ENCODE data around the gene PSORS1C2. TPM values are rescaled to one million over a fixed set of nuclear protein-coding genes. Genes with fewer than 3 reads are reported as not detected.
A peak's percentile ranks its signal among the peaks of the same experiment; 100 is the strongest.

The PSORS1C2 gene
- total and polyA plus RNA-seq, 4 donors: not detected

DNA sequence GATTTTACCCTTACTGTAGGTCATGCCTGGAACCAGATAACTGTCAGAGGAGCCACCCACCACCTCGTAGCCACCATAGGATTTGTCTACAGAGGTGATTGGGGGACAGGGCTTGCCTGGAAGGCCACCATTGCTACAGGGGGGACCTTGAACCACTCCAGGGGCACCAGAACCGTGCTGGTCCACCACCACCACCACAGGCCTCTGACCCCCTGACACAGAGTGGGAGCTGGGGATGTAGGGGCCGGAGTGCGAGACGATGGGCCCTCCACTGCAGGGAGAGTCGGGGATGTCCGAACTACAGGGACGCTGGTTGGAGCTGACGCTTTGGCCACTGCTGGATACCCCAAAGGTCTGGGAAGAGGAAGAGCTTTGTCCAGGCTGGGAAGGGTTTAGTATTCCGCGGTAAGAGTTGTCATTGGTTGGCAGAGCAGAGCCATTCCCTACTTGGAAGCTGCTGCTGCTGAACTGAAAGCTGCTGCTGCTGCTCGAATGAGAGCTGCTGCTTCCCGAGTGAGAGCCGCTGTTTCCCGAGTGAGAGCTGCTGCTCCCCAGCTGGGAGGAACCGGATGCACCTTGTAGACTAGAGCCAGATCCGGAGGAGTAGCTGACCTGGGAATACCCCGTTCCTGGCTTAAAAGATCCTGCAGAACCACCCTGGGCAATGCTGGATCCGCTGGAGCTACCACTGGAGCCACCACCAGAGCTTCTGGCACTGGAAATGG, 22.0 kb downstream of the PSORS1C2 start:
- Histone ChIP-seq H3K27ac (ENCODE audit: low read depth, low read length) (no peak overlapping the region), H3K4me3 (ENCODE audit: low read depth, low read length) (no peak overlapping the region), H3K27me3 (ENCODE audit: control insufficient read depth, insufficient read depth, low read length) (no peaks in the 10 kb centered on the region), H3K4me1 (ENCODE audit: control insufficient read depth, insufficient read depth, low read length) (peaks cover 19% of the 10 kb centered on the region), H3K9me3 (ENCODE audit: control insufficient read depth, insufficient read depth, low read length) (no peaks in the 10 kb centered on the region), H3K36me3 (ENCODE audit: control insufficient read depth, insufficient read depth, low read length) (no peaks in the 10 kb centered on the region)
- DNase-seq (ENCODE audit: low read depth in 4 of 6, low spot score in 6 of 6): no peak
- 73% methylated on average over 18 of the region's 19 CpGs for WGBS (ENCODE audit: insufficient coverage)

DNA sequence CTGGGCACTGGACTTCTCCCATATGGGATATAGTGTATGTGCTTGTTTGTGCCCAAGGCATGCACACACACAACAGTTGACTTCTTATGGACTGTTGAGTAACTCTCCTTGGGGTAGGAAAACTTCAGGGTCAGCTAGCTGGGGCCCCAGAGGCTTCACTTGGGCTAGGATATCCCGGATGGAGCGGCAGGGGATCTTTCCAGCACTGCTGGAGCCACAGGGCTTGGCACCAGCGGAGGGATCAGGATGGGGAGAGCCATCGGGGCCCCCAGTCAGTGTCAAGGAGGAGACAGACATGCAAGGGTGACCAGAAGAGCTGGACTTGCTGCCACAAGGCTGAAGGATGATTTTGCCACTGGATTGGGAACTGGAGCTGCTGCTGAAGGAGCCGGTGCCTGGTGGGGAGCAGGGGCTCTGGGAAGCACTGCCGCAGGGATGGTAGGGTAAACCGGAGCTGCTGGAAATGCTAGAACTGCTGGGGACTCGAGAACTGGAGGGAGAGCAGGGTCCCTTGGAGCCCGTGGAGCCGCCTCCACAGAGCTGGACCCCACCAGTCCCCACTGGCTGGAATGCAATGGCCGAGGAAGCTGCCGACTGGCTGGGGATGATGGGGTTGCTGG, 22.8 kb downstream of the PSORS1C2 start:
- Histone ChIP-seq H3K9me3 (ENCODE audit: control insufficient read depth, insufficient read depth, low read length) (no peaks in the 10 kb centered on the region), H3K27me3 (ENCODE audit: control insufficient read depth, insufficient read depth, low read length) (no peaks in the 10 kb centered on the region), H3K4me3 (ENCODE audit: low read depth, low read length) (no peak overlapping the region), H3K36me3 (ENCODE audit: control insufficient read depth, insufficient read depth, low read length) (no peaks in the 10 kb centered on the region), H3K27ac (ENCODE audit: low read depth, low read length) (no peak overlapping the region), H3K4me1 (ENCODE audit: control insufficient read depth, insufficient read depth, low read length) (peaks cover 19% of the 10 kb centered on the region)
- DNase-seq (ENCODE audit: low read depth in 4 of 6, low spot score in 6 of 6): no peak
- 86% methylated on average over 12 of the region's 12 CpGs for WGBS (ENCODE audit: insufficient coverage)

DNA sequence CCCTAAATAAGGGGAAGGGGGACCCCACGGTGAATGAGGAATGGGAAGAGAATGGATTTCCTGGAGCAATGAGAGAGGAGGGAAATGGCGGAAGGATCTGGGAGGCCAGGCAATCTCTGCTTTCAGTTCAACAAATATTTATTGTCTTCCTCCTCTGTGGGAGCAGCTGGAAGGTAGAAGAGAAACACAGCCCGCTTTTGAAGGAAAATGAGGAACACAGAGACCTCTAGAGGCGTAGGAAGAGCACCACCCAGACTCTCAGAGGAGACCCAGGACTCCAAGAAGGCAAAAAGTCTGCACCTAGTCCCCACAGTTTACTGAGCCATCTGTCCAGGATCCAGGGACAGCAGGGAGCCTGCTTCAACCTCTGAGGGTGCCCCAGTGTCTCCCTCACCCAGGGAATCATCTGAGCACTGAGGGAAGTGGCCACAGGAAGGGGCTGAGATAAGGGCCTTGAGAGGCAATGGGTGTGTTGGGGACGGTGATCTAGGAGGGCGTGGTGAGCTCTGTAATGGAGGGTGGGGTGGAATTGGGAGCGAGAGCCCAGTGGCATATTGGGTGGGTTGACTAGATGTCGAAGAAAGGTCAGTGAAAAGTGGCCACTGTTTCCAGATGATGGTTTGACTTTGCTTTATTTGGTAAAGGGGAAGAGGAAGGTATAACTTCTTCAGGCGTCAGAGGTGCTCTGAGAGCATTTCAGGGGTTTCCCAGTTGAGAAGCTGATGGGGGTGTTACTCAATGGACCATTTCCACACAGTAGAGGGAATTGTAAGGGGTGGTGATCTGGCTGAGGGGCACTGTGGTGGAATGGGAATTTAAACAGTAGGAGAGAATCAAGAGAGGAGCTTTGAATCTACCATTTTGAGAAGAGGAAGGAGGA, 23.7 kb downstream of the PSORS1C2 start:
- Histone ChIP-seq H3K36me3 (ENCODE audit: control insufficient read depth, insufficient read depth, low read length) (no peaks in the 10 kb centered on the region), H3K27ac (ENCODE audit: low read depth, low read length) (no peak overlapping the region), H3K4me3 (ENCODE audit: low read depth, low read length) (no peak overlapping the region), H3K9me3 (ENCODE audit: control insufficient read depth, insufficient read depth, low read length) (no peaks in the 10 kb centered on the region), H3K4me1 (ENCODE audit: control insufficient read depth, insufficient read depth, low read length) (peaks cover 19% of the 10 kb centered on the region), H3K27me3 (ENCODE audit: control insufficient read depth, insufficient read depth, low read length) (no peaks in the 10 kb centered on the region)
- no peak for DNase-seq (ENCODE audit: low read depth in 4 of 6, low spot score in 6 of 6)
- 87% methylated on average over 6 of the region's 9 CpGs for WGBS (ENCODE audit: insufficient coverage)

DNA sequence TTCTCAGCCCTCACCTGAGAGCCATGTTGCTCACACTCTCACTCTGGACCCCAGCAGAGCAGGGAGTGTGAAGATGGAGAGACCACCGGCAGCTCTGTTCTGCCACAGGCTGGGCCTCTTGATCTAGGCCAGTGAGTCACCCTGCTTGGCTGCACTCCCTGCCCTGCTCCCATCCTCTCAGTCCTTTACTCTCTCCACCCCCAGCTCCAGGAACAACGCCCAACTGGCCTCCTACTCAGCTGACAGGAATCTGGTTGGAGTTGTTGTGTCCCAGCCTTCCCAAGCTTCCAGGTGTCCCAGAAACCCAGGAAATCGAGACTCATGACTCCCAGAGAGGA, 24.4 kb downstream of the PSORS1C2 start, which contains the start of gene PSORS1C1:
TSS of gene PSORS1C1 (plus strand) at position 260 of the 338 bp plus-strand sequence. CDS start 14,833 bp downstream, outside the sequence.
- peaks cover 19% of the 10 kb centered on the region for H3K4me1 ChIP-seq (ENCODE audit: control insufficient read depth, insufficient read depth, low read length)
- no peaks in the 10 kb centered on the region for H3K27me3 ChIP-seq (ENCODE audit: control insufficient read depth, insufficient read depth, low read length)
- no peak within 1 kb of the TSS for H3K27ac ChIP-seq (ENCODE audit: low read depth, low read length)
- no peak within 1 kb of the TSS for H3K4me3 ChIP-seq (ENCODE audit: low read depth, low read length)
- WGBS (ENCODE audit: insufficient coverage): 20% methylated on average over 1 of the region's 3 CpGs
- no peak for DNase-seq (ENCODE audit: low read depth in 4 of 6, low spot score in 6 of 6)
- H3K9me3 ChIP-seq (ENCODE audit: control insufficient read depth, insufficient read depth, low read length): no peaks in the 10 kb centered on the region
- H3K36me3 ChIP-seq (ENCODE audit: control insufficient read depth, insufficient read depth, low read length): no peaks in the 10 kb centered on the region

DNA sequence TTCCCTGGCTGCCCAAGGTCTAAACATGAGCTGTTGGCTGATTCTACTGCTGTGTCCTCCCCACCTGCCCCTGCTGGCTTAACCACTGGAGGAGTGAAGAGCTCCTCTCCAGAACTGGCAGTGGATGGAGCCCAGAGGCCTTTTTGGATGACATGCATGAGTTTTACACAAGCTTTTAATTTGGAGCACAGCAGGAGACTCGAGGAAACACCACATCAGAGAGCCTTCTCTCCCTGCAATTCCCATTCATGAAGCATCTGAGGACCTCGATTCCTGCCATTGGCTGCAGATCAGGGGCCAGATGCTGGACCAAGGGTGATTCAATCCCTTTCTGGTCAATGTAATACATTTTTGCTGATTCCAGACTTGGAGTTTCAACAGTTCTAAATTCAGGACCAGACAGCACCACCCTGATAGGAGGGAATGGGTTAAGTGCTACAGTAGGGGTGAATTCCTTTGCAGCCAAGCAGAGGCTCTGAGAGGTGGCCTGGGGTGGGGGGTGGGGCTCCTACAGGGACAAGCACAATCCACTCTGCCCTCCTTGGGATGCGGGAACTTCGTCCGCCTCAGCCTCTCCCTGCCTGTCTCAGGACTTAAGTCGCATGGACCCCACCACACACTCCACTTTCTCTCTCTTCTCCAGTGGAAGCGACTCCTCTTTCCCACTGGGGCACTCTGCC, 24.9 kb downstream of the PSORS1C2 start:
- H3K4me1 ChIP-seq (ENCODE audit: control insufficient read depth, insufficient read depth, low read length): peaks cover 19% of the 10 kb centered on the region
- DNase-seq (ENCODE audit: low read depth in 4 of 6, low spot score in 6 of 6): peak in 2 of 6 donors; percentile 59 to 69
- H3K27me3 ChIP-seq (ENCODE audit: control insufficient read depth, insufficient read depth, low read length): no peaks in the 10 kb centered on the region
- H3K4me3 ChIP-seq (ENCODE audit: low read depth, low read length): no peak overlapping the region
- H3K9me3 ChIP-seq (ENCODE audit: control insufficient read depth, insufficient read depth, low read length): no peaks in the 10 kb centered on the region
- WGBS (ENCODE audit: insufficient coverage): 62% methylated on average over 6 of the region's 7 CpGs
- H3K36me3 ChIP-seq (ENCODE audit: control insufficient read depth, insufficient read depth, low read length): no peaks in the 10 kb centered on the region
- H3K27ac ChIP-seq (ENCODE audit: low read depth, low read length): no peak overlapping the region

DNA sequence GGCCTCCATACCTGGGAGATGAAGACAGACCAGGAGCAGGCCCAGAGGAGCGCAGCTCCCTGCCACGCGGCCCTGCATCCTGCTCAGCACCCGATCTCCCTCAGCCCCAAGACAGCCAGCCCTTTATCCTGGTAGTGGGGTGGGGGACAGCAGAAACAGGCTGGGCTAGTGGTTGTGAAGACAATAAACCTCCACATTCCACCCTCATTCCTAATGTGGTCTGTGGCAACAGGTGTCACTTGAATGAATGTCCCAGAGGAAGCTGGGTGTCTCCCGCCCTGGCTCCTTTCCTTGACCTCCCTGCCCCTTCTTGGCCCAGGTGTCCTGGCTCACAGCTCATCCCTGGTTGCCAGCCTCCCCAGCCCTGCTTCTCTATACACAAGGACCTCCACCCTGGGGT, 26.4 kb downstream of the PSORS1C2 start, which contains the start of gene C6orf15:
TSS of gene C6orf15 (minus strand) at position 98 of the 400 bp plus-strand sequence. CDS start at position 78, 20 bp downstream.
- DNase-seq (ENCODE audit: low read depth in 4 of 6, low spot score in 6 of 6): no peak
- Histone ChIP-seq H3K36me3 (ENCODE audit: control insufficient read depth, insufficient read depth, low read length) (no peaks in the 10 kb centered on the region), H3K4me1 (ENCODE audit: control insufficient read depth, insufficient read depth, low read length) (peaks cover 19% of the 10 kb centered on the region), H3K4me3 (ENCODE audit: low read depth, low read length) (no peak within 1 kb of the TSS), H3K9me3 (ENCODE audit: control insufficient read depth, insufficient read depth, low read length) (no peaks in the 10 kb centered on the region), H3K27ac (ENCODE audit: low read depth, low read length) (no peak within 1 kb of the TSS), H3K27me3 (ENCODE audit: control insufficient read depth, insufficient read depth, low read length) (no peaks in the 10 kb centered on the region)
- 100% methylated on average over 1 of the region's 5 CpGs for whole genome bisulfite sequencing (ENCODE audit: insufficient coverage)

DNA sequence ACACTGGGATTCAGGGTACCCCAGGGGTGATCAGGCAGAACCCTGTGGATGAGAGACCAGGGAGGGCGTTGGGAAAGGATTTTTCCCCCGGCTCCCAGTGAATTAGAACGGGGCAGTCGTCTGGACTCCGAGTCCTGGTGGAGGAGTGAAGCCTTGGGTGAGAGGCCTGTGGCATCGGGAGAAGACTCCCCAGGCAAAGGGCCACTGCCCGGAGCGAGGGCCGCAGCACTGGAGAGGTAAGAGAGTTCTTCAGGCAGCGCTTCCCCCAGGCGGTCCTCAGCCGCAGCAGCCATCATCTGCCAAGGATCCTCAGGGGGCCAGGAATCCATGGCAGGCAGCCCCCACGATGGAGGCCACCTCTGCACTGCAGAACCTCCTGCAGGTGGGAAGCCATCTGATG, 27.2 kb downstream of the PSORS1C2 start:
- H3K36me3 ChIP-seq (ENCODE audit: control insufficient read depth, insufficient read depth, low read length): no peaks in the 10 kb centered on the region
- H3K9me3 ChIP-seq (ENCODE audit: control insufficient read depth, insufficient read depth, low read length): no peaks in the 10 kb centered on the region
- no peaks in the 10 kb centered on the region for H3K27me3 ChIP-seq (ENCODE audit: control insufficient read depth, insufficient read depth, low read length)
- DNase-seq (ENCODE audit: low read depth in 4 of 6, low spot score in 6 of 6): no peak
- H3K27ac ChIP-seq (ENCODE audit: low read depth, low read length): no peak overlapping the region
- peaks cover 19% of the 10 kb centered on the region for H3K4me1 ChIP-seq (ENCODE audit: control insufficient read depth, insufficient read depth, low read length)
- H3K4me3 ChIP-seq (ENCODE audit: low read depth, low read length): no peak overlapping the region
- WGBS (ENCODE audit: insufficient coverage): 81% methylated on average over 13 of the region's 13 CpGs

DNA sequence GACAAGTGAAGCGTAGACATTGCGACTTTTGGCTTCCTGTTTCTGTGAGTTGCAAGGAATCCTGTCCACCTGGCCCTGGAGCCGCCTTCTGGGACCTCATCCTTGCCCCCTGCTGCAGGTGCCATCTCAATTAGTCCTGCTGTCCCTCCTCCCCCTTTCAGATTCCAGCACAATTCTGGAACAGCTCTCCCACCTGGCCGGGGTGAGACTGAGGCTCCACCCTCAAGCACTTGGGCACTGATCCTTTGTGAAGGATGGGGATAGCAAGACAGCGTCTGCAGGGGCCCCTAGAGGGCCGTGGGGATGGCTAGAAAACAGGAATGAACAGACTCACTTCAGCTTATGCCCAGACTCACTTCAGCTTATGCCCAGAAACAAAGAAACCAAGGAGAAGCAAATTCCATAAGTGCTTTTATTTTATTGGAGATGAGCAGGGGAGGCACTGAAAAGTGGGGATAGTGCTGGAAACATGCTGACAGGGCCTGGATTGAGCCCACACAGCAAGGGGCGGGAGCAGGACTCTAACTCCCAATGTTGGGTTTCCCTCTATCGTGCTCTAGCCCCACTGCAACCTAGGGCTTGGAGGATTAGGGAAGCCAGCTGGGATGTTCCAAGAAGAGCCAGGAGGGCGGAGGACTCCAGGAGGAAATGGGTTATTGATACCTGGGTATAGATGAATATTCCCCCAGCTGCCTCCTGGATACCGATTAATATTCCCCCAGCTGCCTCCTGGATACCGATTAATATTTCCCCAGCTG, 27.9 kb downstream of the PSORS1C2 start:
- no peaks in the 10 kb centered on the region for H3K27me3 ChIP-seq (ENCODE audit: control insufficient read depth, insufficient read depth, low read length)
- no peak for DNase-seq (ENCODE audit: low read depth in 4 of 6, low spot score in 6 of 6)
- WGBS (ENCODE audit: insufficient coverage): 68% methylated on average over 5 of the region's 11 CpGs

DNA sequence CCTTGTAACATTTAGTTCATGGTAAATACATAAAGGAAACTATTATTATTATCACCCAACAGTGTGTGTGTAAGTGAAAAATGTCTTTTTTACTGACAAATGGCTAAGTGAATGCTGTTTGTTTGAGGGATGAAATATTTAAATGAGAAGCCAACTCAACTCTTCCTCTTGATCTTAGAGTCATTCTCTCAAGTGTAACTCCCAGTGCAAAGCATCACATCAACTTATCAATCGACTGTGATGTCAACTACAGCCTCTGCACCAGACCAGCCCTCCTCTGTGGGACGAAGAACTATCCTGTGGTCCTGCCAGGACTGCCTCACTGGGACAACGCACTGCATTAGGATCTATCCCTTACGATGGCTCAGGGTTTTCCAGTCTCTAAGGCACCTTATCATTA, 31.8 kb downstream of the PSORS1C2 start:
- Histone ChIP-seq H3K36me3 (ENCODE audit: control insufficient read depth, insufficient read depth, low read length) (no peaks in the 10 kb centered on the region), H3K4me1 (ENCODE audit: control insufficient read depth, insufficient read depth, low read length) (no peaks in the 10 kb centered on the region), H3K27me3 (ENCODE audit: control insufficient read depth, insufficient read depth, low read length) (no peaks in the 10 kb centered on the region), H3K9me3 (ENCODE audit: control insufficient read depth, insufficient read depth, low read length) (no peaks in the 10 kb centered on the region), H3K4me3 (ENCODE audit: low read depth, low read length) (no peak overlapping the region), H3K27ac (ENCODE audit: low read depth, low read length) (no peak overlapping the region)
- WGBS (ENCODE audit: insufficient coverage): 78% methylated on average over 1 of the region's 4 CpGs
- no peak for DNase-seq (ENCODE audit: low read depth in 4 of 6, low spot score in 6 of 6)

More for the DNA sequence above, 27.9 kb downstream of the PSORS1C2 start:
- no peaks in the 10 kb centered on the region for H3K9me3 ChIP-seq (ENCODE audit: control insufficient read depth, insufficient read depth, low read length)
- H3K4me1 ChIP-seq (ENCODE audit: control insufficient read depth, insufficient read depth, low read length): peaks cover 15% of the 10 kb centered on the region
- H3K27ac ChIP-seq (ENCODE audit: low read depth, low read length): no peak overlapping the region
- no peak overlapping the region for H3K4me3 ChIP-seq (ENCODE audit: low read depth, low read length)
- H3K36me3 ChIP-seq (ENCODE audit: control insufficient read depth, insufficient read depth, low read length): no peaks in the 10 kb centered on the region
